ENCODE measurements around the gene TRMT112. TPM values are rescaled to one million over a fixed set of nuclear protein-coding genes. Genes with fewer than 3 reads are reported as not detected.

Gene TRMT112
- total and polyA plus RNA-seq, 2 experiments from 2014 or later: 298 to 927 TPM

- H3F3A ChIP-seq (replicated peaks; ENCODE audit: low read depth): 0 out of 2 replicates have a peak, but pooled peaks cover 5% of the 10 kb centered on the region
- no peak for TF ChIP-seq JUNB (IDR thresholded peaks at IDR 0.05; ENCODE audit: unreplicated experiment)
- no peak for TF ChIP-seq ZNF462 (CRISPR knock-in tag; IDR thresholded peaks at IDR 0.05)
- TF ChIP-seq, protein P1, sequence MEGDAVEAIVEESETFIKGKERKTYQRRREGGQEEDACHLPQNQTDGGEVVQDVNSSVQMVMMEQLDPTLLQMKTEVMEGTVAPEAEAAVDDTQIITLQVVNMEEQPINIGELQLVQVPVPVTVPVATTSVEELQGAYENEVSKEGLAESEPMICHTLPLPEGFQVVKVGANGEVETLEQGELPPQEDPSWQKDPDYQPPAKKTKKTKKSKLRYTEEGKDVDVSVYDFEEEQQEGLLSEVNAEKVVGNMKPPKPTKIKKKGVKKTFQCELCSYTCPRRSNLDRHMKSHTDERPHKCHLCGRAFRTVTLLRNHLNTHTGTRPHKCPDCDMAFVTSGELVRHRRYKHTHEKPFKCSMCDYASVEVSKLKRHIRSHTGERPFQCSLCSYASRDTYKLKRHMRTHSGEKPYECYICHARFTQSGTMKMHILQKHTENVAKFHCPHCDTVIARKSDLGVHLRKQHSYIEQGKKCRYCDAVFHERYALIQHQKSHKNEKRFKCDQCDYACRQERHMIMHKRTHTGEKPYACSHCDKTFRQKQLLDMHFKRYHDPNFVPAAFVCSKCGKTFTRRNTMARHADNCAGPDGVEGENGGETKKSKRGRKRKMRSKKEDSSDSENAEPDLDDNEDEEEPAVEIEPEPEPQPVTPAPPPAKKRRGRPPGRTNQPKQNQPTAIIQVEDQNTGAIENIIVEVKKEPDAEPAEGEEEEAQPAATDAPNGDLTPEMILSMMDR (conservative IDR thresholded peaks at IDR 0.05; ENCODE audit: low read depth in 2 of 2): no peak
- TF ChIP-seq, protein P2, sequence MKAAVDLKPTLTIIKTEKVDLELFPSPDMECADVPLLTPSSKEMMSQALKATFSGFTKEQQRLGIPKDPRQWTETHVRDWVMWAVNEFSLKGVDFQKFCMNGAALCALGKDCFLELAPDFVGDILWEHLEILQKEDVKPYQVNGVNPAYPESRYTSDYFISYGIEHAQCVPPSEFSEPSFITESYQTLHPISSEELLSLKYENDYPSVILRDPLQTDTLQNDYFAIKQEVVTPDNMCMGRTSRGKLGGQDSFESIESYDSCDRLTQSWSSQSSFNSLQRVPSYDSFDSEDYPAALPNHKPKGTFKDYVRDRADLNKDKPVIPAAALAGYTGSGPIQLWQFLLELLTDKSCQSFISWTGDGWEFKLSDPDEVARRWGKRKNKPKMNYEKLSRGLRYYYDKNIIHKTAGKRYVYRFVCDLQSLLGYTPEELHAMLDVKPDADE (IDR thresholded peaks at IDR 0.05): no peak
- TF ChIP-seq ZNF114 (CRISPR knock-in tag; IDR thresholded peaks at IDR 0.05): no peak
- TF ChIP-seq ZNF331 (CRISPR knock-in tag; IDR thresholded peaks at IDR 0.05; ENCODE audit: low read depth): no peak
- no peak for TF ChIP-seq EZH2phosphoT487 (IDR thresholded peaks at IDR 0.05; ENCODE audit: unreplicated experiment)
- no peak for TF ChIP-seq POLR2AphosphoS5 (IDR thresholded peaks at IDR 0.05; ENCODE audit: low read depth)
- no peak for TF ChIP-seq STAT1 (IDR thresholded peaks at IDR 0.05; ENCODE audit: unreplicated experiment)
- no peak for TF ChIP-seq CREB1 (CRISPR knock-in tag; IDR thresholded peaks at IDR 0.05; ENCODE audit: low read depth)
- no peak for TF ChIP-seq NANOG (IDR thresholded peaks at IDR 0.05; ENCODE audit: borderline replicate concordance)
- TF ChIP-seq REST (IDR thresholded peaks at IDR 0.05; ENCODE audit: unreplicated experiment): no peak
- TF ChIP-seq EZH2 (IDR thresholded peaks at IDR 0.05; ENCODE audit: low read depth, unreplicated experiment): no peak
- H3K4me3 ChIP-seq: peak overlapping the region; percentile 74
- no peak for ATAC-seq
- no peak for DNase-seq (ENCODE audit: low spot score)
- Mint-ChIP-seq H3K36me3 (ENCODE audit: low read depth) (no peaks in the 10 kb centered on the region; the same call in 2 of the 3 replicates), H3K27me3 (ENCODE audit: insufficient read depth, low read depth, poor library complexity) (peaks cover 32% of the 10 kb centered on the region), H3K9me3 (no peaks in the 10 kb centered on the region), H3K4me1 (peaks cover 12% of the 10 kb centered on the region), H3K4me3 (peak overlapping the region; percentile 73), H3K27ac (no peak overlapping the region)
- peak overlapping the region; percentile 93 for H3K4me2 ChIP-seq
- no peaks in the 10 kb centered on the region for H4K20me1 ChIP-seq (replicated peaks; ENCODE audit: insufficient read depth)
- peaks cover 11% of the 10 kb centered on the region; the same call in 1 of the 2 replicates for H3K4me1 ChIP-seq (ENCODE audit: insufficient read depth)
- H2AFZ ChIP-seq: peak overlapping the region; percentile 97
- H3K27ac ChIP-seq (ENCODE audit: low read depth): no peak overlapping the region
- no peaks in the 10 kb centered on the region for H3K9me2 ChIP-seq (ENCODE audit: insufficient read depth)
- no peaks in the 10 kb centered on the region for H3K79me2 ChIP-seq (replicated peaks; ENCODE audit: insufficient read depth)
- H3K27me3 ChIP-seq (ENCODE audit: insufficient read depth): no peaks in the 10 kb centered on the region
- no peaks in the 10 kb centered on the region for H3K36me3 ChIP-seq (ENCODE audit: insufficient read depth)
Measured at GRCh38 chr11:64341429-64341828, 24.1 kb upstream of the TRMT112 start.

All from GM23338 (cell line).